NCI-H146 (cell line): ENCODE results near the gene HNRNPA0.

Experiments used
- DNase-seq: peaks from one replicate; lab custom pipeline; 2025; lab: John Stamatoyannopoulos, UW

The HNRNPA0 gene

GRCh38 chr5:137727623-137728022, 26.5 kb downstream of the HNRNPA0 start:
- no peak for DNase-seq

- no peak for DNase-seq
Measured at GRCh38 chr5:137724251-137724650, 29.9 kb downstream of the HNRNPA0 start.

- no peak for DNase-seq
Measured at GRCh38 chr5:137718611-137719010, 35.6 kb downstream of the HNRNPA0 start.

- DNase-seq: no peak
Measured at GRCh38 chr5:137716337-137716736, 37.8 kb downstream of the HNRNPA0 start.

GRCh38 chr5:137715456-137715855, 38.7 kb downstream of the HNRNPA0 start:
- DNase-seq: no peak

- no peak for DNase-seq
Measured at GRCh38 chr5:137714946-137715345, 39.2 kb downstream of the HNRNPA0 start.

GRCh38 chr5:137714494-137714893, 39.7 kb downstream of the HNRNPA0 start:
- DNase-seq: no peak

- no peak for DNase-seq
Measured at GRCh38 chr5:137712139-137712667, 42.0 kb downstream of the HNRNPA0 start.

- DNase-seq: no peak
Measured at GRCh38 chr5:137710086-137710485, 44.1 kb downstream of the HNRNPA0 start.

GRCh38 chr5:137708796-137709559, 45.2 kb downstream of the HNRNPA0 start:
- DNase-seq: no peak

- DNase-seq: no peak
Measured at GRCh38 chr5:137708062-137708461, 46.1 kb downstream of the HNRNPA0 start.

- DNase-seq: no peak
Measured at GRCh38 chr5:137706841-137707240, 47.3 kb downstream of the HNRNPA0 start.

GRCh38 chr5:137705106-137705505, 49.1 kb downstream of the HNRNPA0 start:
- DNase-seq: no peak

GRCh38 chr5:137703565-137703964, 50.6 kb downstream of the HNRNPA0 start:
- no peak for DNase-seq

GRCh38 chr5:137700282-137700680, 53.9 kb downstream of the HNRNPA0 start:
- no peak for DNase-seq

GRCh38 chr5:137699336-137700281, 54.6 kb downstream of the HNRNPA0 start:
- DNase-seq: no peak

- DNase-seq: no peak
Measured at GRCh38 chr5:137696481-137696880, 57.7 kb downstream of the HNRNPA0 start.

GRCh38 chr5:137695651-137696428, 58.3 kb downstream of the HNRNPA0 start:
- DNase-seq: no peak
